MCF 10A (cell line): Measurements from ENCODE around the gene RNF208. TPM values are rescaled to one million over a fixed set of nuclear protein-coding genes. Genes with fewer than 3 reads are reported as not detected.

Experiments used
- BruUV-seq: library from RNA; stranded (reverse); fragments of 400-500 nt; replicated peaks from 2 replicates; lab custom pipeline; 2021; lab: Mats Ljungman, UMichigan
- CTCF ChIA-PET: fragments of 300-600 bp; sonication (Branson Sonifier 250); formaldehyde crosslinking; extraction: SDS; loops from one replicate; lab custom pipeline; 2021; ENCODE audit warnings: antibody characterized with exemption, inconsistent platforms; lab: Yijun Ruan, JAX
- POLR2A ChIA-PET: fragments of 300-600, 350-650 bp; sonication (Branson Sonifier 250); formaldehyde crosslinking; extraction: SDS; loops from one replicate; lab custom pipeline; 2020; ENCODE audit warnings: antibody characterized with exemption, inconsistent platforms; lab: Yijun Ruan, JAX
- DNase-seq: peaks from one replicate; pipeline ENCODE4 v3.0.0-alpha.2; 2018; ENCODE audit not compliant: unreplicated experiment
- H3K27ac Mint-ChIP-seq: one replicate; pipeline ENCODE4 v1.8.0; 2022; ENCODE audit warnings: mild to moderate bottlenecking, low read depth, mixed read lengths; ENCODE audit not compliant: unreplicated experiment
- H3K27me3 Mint-ChIP-seq: one replicate; pipeline ENCODE4 v1.8.0; 2022; ENCODE audit warnings: mixed read lengths; ENCODE audit not compliant: insufficient read depth, unreplicated experiment
- H3K36me3 Mint-ChIP-seq: one replicate; pipeline ENCODE4 v1.8.0; 2022; ENCODE audit warnings: mild to moderate bottlenecking, moderate library complexity, mixed read lengths; ENCODE audit not compliant: insufficient read depth, unreplicated experiment
- H3K4me1 Mint-ChIP-seq: one replicate; pipeline ENCODE4 v1.8.0; 2022; ENCODE audit warnings: mixed read lengths; ENCODE audit not compliant: insufficient read depth, unreplicated experiment
- H3K4me3 Mint-ChIP-seq: one replicate; pipeline ENCODE4 v1.8.0; 2022; ENCODE audit warnings: mild to moderate bottlenecking, moderate library complexity, mixed read lengths; ENCODE audit not compliant: unreplicated experiment
- H3K9me3 Mint-ChIP-seq: one replicate; pipeline ENCODE4 v1.8.0; 2022; ENCODE audit warnings: mixed read lengths; ENCODE audit not compliant: unreplicated experiment
- intact Hi-C: fragments of 100-400 bp; cut with micrococcal nuclease; formaldehyde crosslinking; loops from 2 replicates; pipeline ENCODE4 v1.14.1; 2022
- total RNA-seq: library from RNA; stranded (reverse); gene quantifications from 2 replicates; pipeline ENCODE4 v1.2.3, GENCODE V29; 2022
- TF ChIP-seq, protein P1 (sequence below): fragments of 200-600 bp; IDR thresholded peaks from one replicate; pipeline ENCODE4 v1.8.0; 2022; ENCODE audit warnings: antibody characterized with exemption, mild to moderate bottlenecking; ENCODE audit not compliant: unreplicated experiment

The RNF208 gene
- total RNA-seq, 1 experiment from 2014 or later, result 2.5 TPM

DNA sequence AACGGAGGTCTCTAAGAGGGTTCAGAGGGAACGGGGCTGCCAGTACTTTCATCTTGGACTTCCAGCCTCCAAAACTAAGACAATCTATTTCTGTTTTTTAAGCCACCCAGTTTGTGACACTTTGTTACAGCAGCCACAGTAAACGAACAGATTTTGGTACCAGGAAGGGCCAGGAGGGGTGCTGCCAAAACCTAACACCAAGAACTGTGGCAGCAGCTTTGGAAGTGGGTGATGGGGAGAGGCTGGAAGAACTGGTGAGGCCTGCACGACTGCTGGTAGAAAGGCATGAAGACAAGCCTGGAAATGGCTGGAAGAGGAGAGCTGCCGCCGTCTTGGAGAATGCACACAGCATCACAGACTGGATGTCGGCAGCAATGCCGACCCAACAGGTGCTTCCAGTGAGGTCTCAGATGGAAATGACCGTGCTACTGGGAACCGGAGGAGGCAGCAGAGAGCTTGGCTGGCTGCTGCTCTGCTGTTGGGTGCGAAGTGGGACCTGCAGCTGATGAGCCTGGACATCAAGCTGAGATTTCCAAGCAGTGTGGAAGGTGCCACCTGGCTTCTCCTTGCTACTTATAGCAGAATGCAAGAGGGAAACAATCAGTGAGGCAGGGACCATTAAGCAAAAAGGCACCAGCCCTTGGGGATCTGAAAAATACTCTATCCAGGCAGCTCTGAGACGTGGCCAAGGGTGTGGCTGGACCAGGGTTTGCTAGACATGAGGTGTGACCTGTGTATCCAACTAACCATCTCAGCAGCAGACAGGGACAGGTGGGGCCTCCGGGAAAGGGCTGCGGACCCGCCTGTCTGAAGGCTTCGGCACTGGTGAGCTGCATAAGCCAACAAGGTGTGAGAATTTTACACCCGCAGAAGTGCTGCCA lies 45.5 kb downstream of the RNF208 start:
- no TSS peak for BruUV-seq
- intact Hi-C loops, result loop anchor here (10.0 kb wide), 1 partner anchor 48 kb away; the partner anchor contains the start of genes CYSRT1, RNF208 and RNF224
- Mint-ChIP-seq H3K27me3 (no peaks in the 10 kb centered on the region), H3K36me3 (peaks cover 6% of the 10 kb centered on the region), H3K4me1 (no peaks in the 10 kb centered on the region), H3K27ac (peak overlapping the region; percentile 24), H3K4me3 (no peak overlapping the region), H3K9me3 (no peaks in the 10 kb centered on the region)
- DNase-seq, result peak; percentile 52
- ChIA-PET POLR2A (interaction anchor here (0.6 to 1.4 kb wide), 6 partner anchors 11 to 60 kb away, joined by 3 read pairs; partner anchors contain the start of gene TPRN), CTCF (interaction anchor here (0.7 kb wide), 2 partner anchors 70 to 429 kb away, joined by 3 read pairs; no protein-coding TSS in a partner anchor)
- TF ChIP-seq, protein P1, sequence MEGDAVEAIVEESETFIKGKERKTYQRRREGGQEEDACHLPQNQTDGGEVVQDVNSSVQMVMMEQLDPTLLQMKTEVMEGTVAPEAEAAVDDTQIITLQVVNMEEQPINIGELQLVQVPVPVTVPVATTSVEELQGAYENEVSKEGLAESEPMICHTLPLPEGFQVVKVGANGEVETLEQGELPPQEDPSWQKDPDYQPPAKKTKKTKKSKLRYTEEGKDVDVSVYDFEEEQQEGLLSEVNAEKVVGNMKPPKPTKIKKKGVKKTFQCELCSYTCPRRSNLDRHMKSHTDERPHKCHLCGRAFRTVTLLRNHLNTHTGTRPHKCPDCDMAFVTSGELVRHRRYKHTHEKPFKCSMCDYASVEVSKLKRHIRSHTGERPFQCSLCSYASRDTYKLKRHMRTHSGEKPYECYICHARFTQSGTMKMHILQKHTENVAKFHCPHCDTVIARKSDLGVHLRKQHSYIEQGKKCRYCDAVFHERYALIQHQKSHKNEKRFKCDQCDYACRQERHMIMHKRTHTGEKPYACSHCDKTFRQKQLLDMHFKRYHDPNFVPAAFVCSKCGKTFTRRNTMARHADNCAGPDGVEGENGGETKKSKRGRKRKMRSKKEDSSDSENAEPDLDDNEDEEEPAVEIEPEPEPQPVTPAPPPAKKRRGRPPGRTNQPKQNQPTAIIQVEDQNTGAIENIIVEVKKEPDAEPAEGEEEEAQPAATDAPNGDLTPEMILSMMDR, result peak; percentile 71

DNA sequence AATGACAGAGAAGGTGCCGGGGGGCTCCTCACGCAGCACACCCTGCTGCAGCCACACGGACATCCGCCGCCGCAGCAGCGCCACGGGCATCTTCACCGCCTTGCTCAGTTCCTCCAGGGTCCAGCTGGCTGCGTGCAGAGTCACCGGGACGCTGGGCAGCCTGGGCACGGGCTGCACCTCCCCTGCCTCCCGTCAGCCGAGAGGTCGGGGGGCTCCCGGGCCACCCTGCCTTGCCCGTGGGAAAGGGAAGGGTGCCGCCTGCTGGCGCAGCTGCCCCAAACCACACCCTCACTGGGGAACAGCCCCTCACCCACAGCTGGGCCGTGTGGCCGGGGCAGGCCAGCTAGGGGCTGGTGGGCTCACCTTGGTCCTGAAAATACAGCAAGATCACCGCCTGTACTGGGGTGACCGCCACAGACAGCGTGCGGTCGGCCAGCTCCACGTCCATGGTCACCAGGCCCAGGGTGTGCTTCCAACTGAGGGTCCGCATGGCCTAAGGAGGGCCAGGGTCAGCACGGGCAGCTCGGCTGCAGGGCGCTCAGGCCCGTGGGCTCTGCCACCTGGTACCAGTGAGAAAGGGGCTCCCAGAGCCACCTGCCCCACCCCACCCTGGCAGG lies 46.6 kb downstream of the RNF208 start:
- Mint-ChIP-seq H3K27me3 (no peaks in the 10 kb centered on the region), H3K36me3 (peaks cover 6% of the 10 kb centered on the region), H3K4me1 (no peaks in the 10 kb centered on the region), H3K9me3 (no peaks in the 10 kb centered on the region), H3K4me3 (no peak overlapping the region), H3K27ac (no peak overlapping the region)
- TF ChIP-seq, protein P1, result no peak
- intact Hi-C loops, result loop anchor here (10.0 kb wide), 1 partner anchor 49 kb away; the partner anchor contains the start of genes CYSRT1, RNF208 and RNF224
- BruUV-seq, result no TSS peak
- POLR2A ChIA-PET, result interaction anchor here (1.0 kb wide), 1 partner anchor 46 kb away, joined by 3 read pairs; no protein-coding TSS in a partner anchor
- DNase-seq, result no peak
- CTCF ChIA-PET, result interaction anchor here (0.7 kb wide), 1 partner anchor 70 kb away, joined by 3 read pairs; no protein-coding TSS in a partner anchor

DNA sequence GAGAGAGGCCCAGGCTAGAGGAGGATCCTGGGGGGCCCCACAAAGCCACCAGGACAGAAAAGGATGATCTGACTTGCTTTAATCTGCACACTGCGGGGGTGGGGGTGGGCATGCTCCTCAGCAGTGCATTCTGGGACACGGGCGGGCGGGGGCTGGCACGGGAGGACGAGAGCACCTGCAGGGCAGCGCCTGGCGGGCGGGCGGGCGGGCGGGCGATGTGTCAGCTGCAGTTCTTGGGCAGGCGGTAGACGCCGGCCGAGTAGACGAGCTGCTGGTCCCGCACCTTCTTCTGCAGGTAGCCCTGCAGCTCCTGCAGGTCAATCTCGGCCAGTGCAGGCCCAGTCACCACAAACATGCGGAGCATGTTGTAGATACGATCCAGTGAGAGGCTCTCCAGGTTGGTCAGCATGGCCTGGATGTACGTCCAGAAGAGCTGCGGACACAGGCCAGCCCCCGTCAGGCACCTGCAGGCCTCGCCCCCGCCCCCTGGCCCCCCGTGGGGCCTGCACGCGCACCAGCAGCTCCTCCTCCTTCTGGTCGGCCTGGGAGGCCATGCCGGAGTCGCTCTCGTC lies 47.2 kb downstream of the RNF208 start:
- H3K4me3 Mint-ChIP-seq, result no peak overlapping the region
- ChIA-PET CTCF (interaction anchor here (0.7 kb wide), 2 partner anchors 35 to 71 kb away, joined by 3 read pairs; no protein-coding TSS in a partner anchor), POLR2A (interaction anchor here (0.6 to 1.0 kb wide), 2 partner anchors 45 to 91 kb away, joined by 3 to 4 read pairs; no protein-coding TSS in a partner anchor)
- no TSS peak for BruUV-seq
- intact Hi-C loops, result loop anchor here (10.0 kb wide), 1 partner anchor 50 kb away; the partner anchor contains the start of genes CYSRT1, RNF208 and RNF224
- TF ChIP-seq, protein P1, result no peak
- no peaks in the 10 kb centered on the region for H3K9me3 Mint-ChIP-seq
- no peak for DNase-seq
- H3K27ac Mint-ChIP-seq, result no peak overlapping the region
- no peaks in the 10 kb centered on the region for H3K27me3 Mint-ChIP-seq
- peaks cover 6% of the 10 kb centered on the region for H3K36me3 Mint-ChIP-seq
- no peaks in the 10 kb centered on the region for H3K4me1 Mint-ChIP-seq
